Tibial nerve (tissue), 4 donors: ENCODE measurements around the gene BCL2L13. TPM values are rescaled to one million over a fixed set of nuclear protein-coding genes. Genes with fewer than 3 reads are reported as not detected.

ENCODE experiments used
- DNase-seq, 2 donors: peaks; one replicate each; pipeline ENCODE4 v3.0.0-alpha.2; 2019; ENCODE audit warnings: low spot score in 2 of 2
- H3K27ac ChIP-seq, 4 donors: fragments of 200-600 bp; sonication (generic) in 3 of 4; one replicate each; pipeline ENCODE4 v1.5.1; 2017 to 2019; ENCODE audit warnings: mild to moderate bottlenecking in 1 of 4
- H3K27me3 ChIP-seq, 2 donors: fragments of 200-600 bp; sonication (generic) in 1 of 2; one replicate each; pipeline versions ENCODE4 v1.5.1 to v1.6.0; 2017 to 2019
- H3K36me3 ChIP-seq, 3 donors: fragments of 200-600 bp; sonication (generic); one replicate each; pipeline ENCODE4 v1.5.1; 2018 to 2019
- H3K4me1 ChIP-seq, 4 donors: fragments of 200-600 bp; sonication (generic) in 3 of 4; one replicate each; pipeline ENCODE4 v1.5.1; 2017 to 2019
- H3K4me3 ChIP-seq, 4 donors: fragments of 200-600 bp; sonication (generic) in 3 of 4; one replicate each; pipeline ENCODE4 v1.5.1; 2017 to 2019; ENCODE audit warnings: mild to moderate bottlenecking in 1 of 4, moderate library complexity in 1 of 4
- H3K9me3 ChIP-seq, 4 donors: fragments of 200-600 bp; sonication (generic) in 3 of 4; one replicate each; pipeline ENCODE4 v1.5.1; 2017 to 2019
- EP300 ChIP-seq, 2 donors: sonication (generic); formaldehyde crosslinking; IDR thresholded peaks; one replicate each; pipeline ENCODE4 v1.6.1; 2017; ENCODE audit warnings: antibody characterized with exemption in 2 of 2, mild to moderate bottlenecking in 1 of 2
- POLR2A ChIP-seq, 2 donors: fragments of 450-650 bp; IDR thresholded peaks; one replicate each; pipeline ENCODE4 v1.6.1; 2017; ENCODE audit warnings: antibody characterized with exemption in 2 of 2, mild to moderate bottlenecking in 2 of 2, moderate library complexity in 2 of 2
- WGBS, 2 donors: methylation state at CpG; one replicate each; pipeline ENCODE4 v1.1.5; 2018; 5-methylcytosine and 5-hydroxymethylcytosine counted together
- small RNA-seq: library from RNA; depleted of rRNA; stranded (forward); fragments of <200 nt; gene quantifications from one replicate; pipeline ENCODE3, GENCODE V24; 2016
- total RNA-seq, 4 donors: library from RNA; depleted of rRNA; stranded (reverse); fragments of >200 nt; gene quantifications; one replicate each; pipeline ENCODE4 v1.1.0, GENCODE V29; 2016
- TF ChIP-seq, protein P1 (sequence below), 5 experiments: fragments of 200-600 bp in 3 of 5; fragments of 450-650 bp in 2 of 5; sonication (generic) in 3 of 5; IDR thresholded peaks; one replicate each; pipeline ENCODE4 v1.5.1; 2016 to 2019; ENCODE audit warnings: antibody characterized with exemption in 5 of 5, mild to moderate bottlenecking in 3 of 5, moderate library complexity in 2 of 5

The BCL2L13 gene
- total RNA-seq, 4 donors from 2014 or later: 47.4 to 74.7 (median 60.9) TPM

DNA sequence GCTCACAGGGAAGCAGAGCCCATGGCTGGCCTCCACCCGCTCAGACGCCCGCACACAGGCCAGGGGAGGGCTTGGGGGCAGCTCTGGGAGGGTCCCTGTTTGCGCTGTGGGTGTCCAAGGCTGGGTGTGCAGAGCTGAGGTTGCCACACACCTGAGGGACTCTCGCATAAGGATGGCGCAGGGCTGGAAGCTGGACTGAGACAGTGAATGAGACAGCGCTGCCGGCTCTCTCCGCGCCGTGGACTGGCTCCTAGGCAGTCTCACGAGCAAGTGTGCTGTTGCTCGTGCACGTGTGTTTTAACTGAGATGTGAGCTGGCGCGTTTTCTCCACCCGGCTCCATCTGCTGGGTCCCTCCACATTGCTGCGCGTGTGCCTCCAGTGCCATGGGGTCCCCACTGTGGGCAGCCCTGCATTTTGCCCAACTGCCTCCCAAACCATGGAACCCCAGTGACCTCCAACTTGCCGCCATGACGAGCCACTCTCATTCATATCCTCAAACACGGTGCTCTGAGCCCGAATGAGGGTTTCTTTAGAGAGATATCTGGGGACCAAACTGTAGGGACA, 139.9 kb downstream of the BCL2L13 start:
- no peak overlapping the region for H3K4me3 ChIP-seq
- no peak overlapping the region for H3K27ac ChIP-seq
- TF ChIP-seq, protein P1, sequence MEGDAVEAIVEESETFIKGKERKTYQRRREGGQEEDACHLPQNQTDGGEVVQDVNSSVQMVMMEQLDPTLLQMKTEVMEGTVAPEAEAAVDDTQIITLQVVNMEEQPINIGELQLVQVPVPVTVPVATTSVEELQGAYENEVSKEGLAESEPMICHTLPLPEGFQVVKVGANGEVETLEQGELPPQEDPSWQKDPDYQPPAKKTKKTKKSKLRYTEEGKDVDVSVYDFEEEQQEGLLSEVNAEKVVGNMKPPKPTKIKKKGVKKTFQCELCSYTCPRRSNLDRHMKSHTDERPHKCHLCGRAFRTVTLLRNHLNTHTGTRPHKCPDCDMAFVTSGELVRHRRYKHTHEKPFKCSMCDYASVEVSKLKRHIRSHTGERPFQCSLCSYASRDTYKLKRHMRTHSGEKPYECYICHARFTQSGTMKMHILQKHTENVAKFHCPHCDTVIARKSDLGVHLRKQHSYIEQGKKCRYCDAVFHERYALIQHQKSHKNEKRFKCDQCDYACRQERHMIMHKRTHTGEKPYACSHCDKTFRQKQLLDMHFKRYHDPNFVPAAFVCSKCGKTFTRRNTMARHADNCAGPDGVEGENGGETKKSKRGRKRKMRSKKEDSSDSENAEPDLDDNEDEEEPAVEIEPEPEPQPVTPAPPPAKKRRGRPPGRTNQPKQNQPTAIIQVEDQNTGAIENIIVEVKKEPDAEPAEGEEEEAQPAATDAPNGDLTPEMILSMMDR (IDR thresholded peaks at IDR 0.05): no peak
- no peak for TF ChIP-seq POLR2A (IDR thresholded peaks at IDR 0.05)
- TF ChIP-seq EP300 (IDR thresholded peaks at IDR 0.05): no peak
- H3K9me3 ChIP-seq: no peaks in the 10 kb centered on the region
- 91 to 94% methylated on average over 11 to 18 of the region's 23 CpGs for WGBS, 2 donors
- no peak for DNase-seq
- H3K4me1 ChIP-seq: peaks cover 0 to 26% (median 12%) of the 10 kb centered on the region in 4 donors
- no peaks in the 10 kb centered on the region for H3K36me3 ChIP-seq
- H3K27me3 ChIP-seq: no peaks in the 10 kb centered on the region

DNA sequence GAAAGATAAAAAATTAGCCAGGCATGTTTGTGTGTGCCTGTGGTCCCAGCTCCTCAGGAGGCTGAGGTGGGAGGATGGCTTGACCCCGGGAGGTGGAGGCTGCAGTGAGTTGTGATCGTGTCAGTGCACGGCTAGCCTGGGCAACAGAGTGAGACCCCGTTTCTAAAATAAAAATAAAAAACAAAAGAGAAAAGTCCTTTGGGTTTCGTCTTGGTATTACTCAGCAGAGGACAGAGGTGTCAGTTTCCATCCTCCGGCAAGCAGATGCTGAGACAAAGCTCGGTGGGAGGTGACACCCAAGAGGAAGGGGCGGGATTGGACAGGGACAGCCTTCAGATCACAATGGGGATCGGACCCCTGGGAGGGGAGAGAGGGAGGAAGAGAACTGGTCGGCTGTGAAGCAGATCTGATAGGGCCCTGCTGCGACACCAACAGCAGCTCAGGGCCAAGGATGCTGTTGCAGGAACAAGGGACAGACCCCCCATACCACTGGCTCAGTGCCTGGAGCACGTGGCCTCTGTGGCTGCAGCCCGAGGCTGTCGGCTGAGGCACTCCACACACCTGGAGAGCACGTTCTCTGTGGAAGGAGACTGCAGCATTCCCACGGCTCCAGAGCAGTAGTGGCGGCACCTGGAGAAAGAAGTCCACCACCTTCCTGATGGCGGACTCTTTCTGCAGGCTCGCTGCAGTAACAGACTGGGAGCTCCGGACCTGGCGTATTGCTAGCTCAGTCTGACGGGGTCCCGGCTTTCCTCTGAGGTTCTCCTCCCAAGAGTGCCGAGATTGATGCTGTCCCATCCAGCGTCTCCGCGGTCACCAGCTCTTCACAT, 140.9 kb downstream of the BCL2L13 start:
- H3K36me3 ChIP-seq: no peaks in the 10 kb centered on the region
- 80 to 86% methylated on average over 21 to 24 of the region's 27 CpGs for WGBS, 2 donors

DNA sequence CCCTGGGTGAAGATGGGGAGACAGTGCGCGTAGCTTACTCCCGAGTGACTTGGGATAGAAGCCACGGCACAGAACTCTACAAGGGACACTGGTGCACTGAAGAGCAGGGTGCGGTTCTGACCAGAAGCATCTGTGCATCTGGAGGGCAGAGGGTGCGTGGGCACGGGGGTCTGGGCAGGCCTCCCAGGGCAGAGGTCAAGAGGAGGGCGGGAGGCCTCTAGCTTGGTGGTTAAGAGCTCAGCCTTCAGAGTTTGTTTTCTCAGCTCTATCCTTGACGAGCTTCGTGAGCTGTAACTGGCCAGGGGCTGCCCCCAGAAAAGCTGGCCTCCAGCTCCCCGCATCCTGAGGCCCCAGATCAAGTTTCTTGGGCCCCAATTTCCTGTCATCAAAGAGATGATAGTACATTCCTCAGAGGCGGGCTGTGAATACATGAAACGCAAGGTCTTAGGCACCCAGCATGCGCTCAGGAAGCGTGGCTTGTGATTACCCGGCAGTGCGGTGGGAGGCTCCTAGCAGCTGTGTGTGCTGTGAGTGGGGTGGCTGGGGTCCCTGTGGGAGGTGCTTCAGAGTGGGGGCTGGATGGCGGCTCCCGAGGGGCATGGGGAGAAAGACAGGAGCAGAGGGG, 141.7 kb downstream of the BCL2L13 start:
- no peak for TF ChIP-seq POLR2A (IDR thresholded peaks at IDR 0.05)
- DNase-seq: no peak
- no peaks in the 10 kb centered on the region for H3K9me3 ChIP-seq
- no peaks in the 10 kb centered on the region for H3K36me3 ChIP-seq
- H3K27ac ChIP-seq: no peak overlapping the region
- no peak overlapping the region for H3K4me3 ChIP-seq
- no peaks in the 10 kb centered on the region for H3K27me3 ChIP-seq
- peaks cover 0 to 16% (median 9%) of the 10 kb centered on the region in 4 donors for H3K4me1 ChIP-seq
- 57 to 66% methylated on average over 16 to 18 of the region's 19 CpGs for WGBS, 2 donors

More for the DNA sequence above, 140.9 kb downstream of the BCL2L13 start:
- DNase-seq: no peak
- no peaks in the 10 kb centered on the region for H3K9me3 ChIP-seq
- no peak overlapping the region for H3K27ac ChIP-seq
- TF ChIP-seq, protein P1 (IDR thresholded peaks at IDR 0.05): no peak
- TF ChIP-seq POLR2A (IDR thresholded peaks at IDR 0.05) (no peak), EP300 (IDR thresholded peaks at IDR 0.05) (no peak)
- H3K4me1 ChIP-seq: peaks cover 0 to 21% (median 10%) of the 10 kb centered on the region in 4 donors
- H3K4me3 ChIP-seq: no peak overlapping the region
- no peaks in the 10 kb centered on the region for H3K27me3 ChIP-seq

Small RNA genes within 50 kb of the gene (small RNA-seq; reads per million reads assigned to genes)
- gene MIR3198-1: not detected

Other genes starting within 250 kb of the BCL2L13 start
- gene SLC25A18, start 75.3 kb upstream of the BCL2L13 start, total RNA-seq: 1 to 10 TPM; 2.2 to 5.9 (median 4.8) TPM
- gene ATP6V1E1, start 10.0 kb upstream of the BCL2L13 start, total RNA-seq: 100 to 1,000 TPM in 3 of 4 donors, 10 to 100 TPM in 1; 94.3 to 138 (median 120) TPM
- gene BID, start 135.7 kb downstream of the BCL2L13 start, total RNA-seq: 10 to 100 TPM in 2 of 4 donors, 1 to 10 TPM in 2; 6.3 to 47.1 (median 13.7) TPM